Measurements from ENCODE around the gene GEN1.

GEN1 gene

GRCh38 chr2:17753803-17754663 lies at the start of gene GEN1, which contains the start of gene SMC6:
TSS of gene GEN1 (plus strand) at chr2:17754138. CDS start at chr2:17759944, 5,806 bp downstream.
TSS of gene SMC6 (minus strand) at chr2:17753810. CDS start at chr2:17745946, 7,864 bp downstream.
- DNase-seq (ENCODE audit: low read depth in 2 of 2), result peak; percentile 86 to 87

- no peak for DNase-seq (ENCODE audit: low read depth in 2 of 2)
These were observed 47.1 kb upstream of the GEN1 start for GRCh38 chr2:17706845-17707244.

DNA sequence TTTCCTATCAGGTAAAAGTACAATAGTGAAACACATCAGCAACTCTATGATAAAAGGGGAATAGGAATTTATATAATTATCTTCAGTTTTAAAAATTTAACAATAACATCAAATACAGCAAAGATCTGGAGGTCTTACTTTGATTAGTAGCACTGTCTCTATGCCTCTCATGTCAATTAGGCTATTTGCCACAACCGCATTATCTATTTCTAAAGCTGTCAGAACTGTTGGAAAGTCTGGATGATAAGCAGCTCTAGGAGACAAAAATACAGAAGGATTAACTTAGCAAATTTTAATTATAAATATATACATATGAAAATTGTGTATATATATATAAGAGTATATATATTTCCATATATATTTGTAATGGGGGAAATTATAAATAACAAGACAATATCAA lies 45.4 kb upstream of the GEN1 start:
- no peak for DNase-seq (ENCODE audit: low read depth in 2 of 2)

DNA sequence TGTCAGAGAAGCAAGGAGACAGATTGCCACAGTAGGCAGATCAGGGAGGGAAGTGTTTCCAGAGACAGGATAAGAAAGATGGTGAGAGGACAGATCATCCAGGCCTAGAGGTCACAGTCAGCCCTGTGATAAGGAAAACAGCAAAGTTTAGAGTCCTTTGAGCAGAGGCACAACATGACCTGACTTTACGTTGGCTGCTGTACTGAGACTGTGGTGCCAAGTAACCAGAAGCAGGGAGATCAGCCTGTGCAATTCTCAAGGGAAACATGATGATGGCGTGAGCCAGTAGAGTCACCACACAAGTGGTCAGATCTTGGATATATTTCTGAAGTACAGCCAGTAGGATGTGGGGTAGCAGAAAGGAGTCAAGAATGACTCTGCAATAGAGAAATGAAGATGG lies 44.0 kb upstream of the GEN1 start:
- DNase-seq (ENCODE audit: low read depth in 2 of 2), result no peak

- DNase-seq (ENCODE audit: low read depth in 2 of 2), result no peak
These were observed 43.2 kb upstream of the GEN1 start for GRCh38 chr2:17710547-17711248.

DNA sequence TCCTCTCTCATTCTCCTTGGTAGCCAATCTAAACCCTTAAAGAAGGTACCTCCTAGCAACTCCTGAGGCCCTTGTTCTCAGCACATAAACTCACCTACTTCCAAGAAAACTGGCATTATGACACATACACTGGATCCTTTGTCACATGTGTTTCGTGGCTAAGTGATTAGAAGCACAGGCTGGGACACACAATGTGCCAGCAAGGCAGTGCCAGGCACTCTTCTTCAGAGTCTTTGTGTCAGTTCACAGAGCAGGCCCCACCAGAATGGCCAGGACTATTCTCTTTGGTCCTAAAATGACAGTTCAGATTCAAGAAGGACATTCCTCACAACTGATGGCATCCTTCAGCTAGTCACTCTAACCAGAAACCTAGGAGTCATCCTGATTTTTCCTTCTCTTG lies 40.6 kb upstream of the GEN1 start:
- no peak for DNase-seq (ENCODE audit: low read depth in 2 of 2)

GRCh38 chr2:17717666-17718065 lies 36.3 kb upstream of the GEN1 start:
- no peak for DNase-seq (ENCODE audit: low read depth in 2 of 2)

- no peak for DNase-seq (ENCODE audit: low read depth in 2 of 2)
These were observed 35.2 kb upstream of the GEN1 start for GRCh38 chr2:17718689-17719088.

- DNase-seq (ENCODE audit: low read depth in 2 of 2), result no peak
These were observed 34.2 kb upstream of the GEN1 start for GRCh38 chr2:17719562-17720371.

DNA sequence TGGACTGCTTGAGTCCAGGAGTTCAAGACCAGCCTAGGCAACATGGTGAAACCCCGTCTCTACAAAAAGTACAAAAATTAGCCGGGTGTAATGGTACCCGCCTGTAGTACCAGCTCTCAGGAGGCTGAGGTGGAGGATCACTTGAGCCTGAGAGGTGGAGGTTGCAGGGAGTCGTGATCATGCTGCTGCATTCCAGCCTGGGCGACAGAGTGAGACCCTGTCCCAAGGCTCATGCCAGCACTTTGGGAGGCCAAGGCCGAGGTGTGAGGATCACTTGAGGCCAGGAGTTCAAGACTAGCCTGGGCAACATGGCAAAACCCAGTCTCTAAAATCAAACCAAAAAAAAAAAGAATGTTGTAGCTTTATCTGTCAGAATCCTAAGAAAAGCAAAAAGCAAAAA lies 25.7 kb upstream of the GEN1 start:
- no peak for DNase-seq (ENCODE audit: low read depth in 2 of 2)

GRCh38 chr2:17729880-17730279 lies 24.1 kb upstream of the GEN1 start:
- DNase-seq (ENCODE audit: low read depth in 2 of 2), result no peak

GRCh38 chr2:17733599-17733998 lies 20.3 kb upstream of the GEN1 start:
- DNase-seq (ENCODE audit: low read depth in 2 of 2), result no peak

GRCh38 chr2:17735864-17736263 lies 18.1 kb upstream of the GEN1 start:
- no peak for DNase-seq (ENCODE audit: low read depth in 2 of 2)

DNA sequence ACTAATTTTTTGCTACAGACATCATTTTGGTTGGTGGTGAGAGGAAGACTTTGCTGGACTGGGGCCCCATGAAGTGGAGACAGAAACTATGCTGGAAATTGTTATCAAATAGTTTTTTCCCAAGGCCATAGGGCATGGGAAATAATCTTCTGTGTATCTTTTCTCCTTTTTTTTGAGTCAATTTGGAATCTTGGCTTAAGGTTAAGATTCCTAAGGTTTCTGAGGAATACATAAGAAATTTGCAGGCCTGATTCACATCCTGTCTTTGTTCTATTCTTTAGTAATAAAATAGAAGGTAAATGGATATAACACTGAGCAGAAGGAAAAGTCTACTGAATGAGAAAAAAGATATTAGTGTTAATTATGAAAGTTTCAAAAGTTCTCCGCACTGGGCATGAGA lies 16.9 kb upstream of the GEN1 start:
- DNase-seq (ENCODE audit: low read depth in 2 of 2), result peak; percentile 31 to 37

GRCh38 chr2:17740203-17740602 lies 13.7 kb upstream of the GEN1 start:
- DNase-seq (ENCODE audit: low read depth in 2 of 2), result no peak

DNA sequence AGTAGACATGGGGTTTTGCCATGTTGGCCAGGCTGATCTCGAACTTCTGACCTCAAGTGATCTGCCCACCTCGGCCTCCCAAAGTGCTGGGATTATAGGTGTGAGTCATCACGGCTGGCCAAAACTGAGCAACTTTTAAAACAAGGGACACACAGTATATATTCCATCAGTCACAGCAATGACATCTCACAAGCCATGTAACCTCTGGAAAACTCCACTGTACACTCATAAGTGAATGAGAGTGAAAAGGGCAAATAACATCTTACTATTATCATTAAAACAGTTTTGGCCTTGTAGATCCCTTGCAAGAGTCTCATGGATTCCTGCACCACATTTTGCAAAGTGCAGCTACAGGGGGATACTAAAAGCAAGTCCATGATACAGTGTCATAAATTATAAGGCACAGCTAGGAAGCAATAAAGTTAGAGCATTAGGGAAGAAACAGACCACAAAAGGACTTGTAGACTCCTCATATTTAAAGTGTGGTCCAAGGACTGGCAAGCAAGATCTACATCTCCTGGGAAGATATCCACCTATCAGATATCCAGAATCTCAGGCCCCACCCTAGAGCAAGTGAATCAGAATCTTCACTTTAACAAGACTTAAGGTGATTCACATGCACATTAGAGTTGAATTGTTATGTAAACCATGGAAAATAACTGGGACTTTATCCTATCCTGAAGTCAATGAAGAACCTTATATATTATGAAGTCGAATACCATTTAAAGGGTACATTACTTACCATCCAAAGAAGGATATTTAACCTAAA lies 6.1 kb upstream of the GEN1 start:
- no peak for DNase-seq (ENCODE audit: low read depth in 2 of 2)

GRCh38 chr2:17748745-17749144 lies 5.2 kb upstream of the GEN1 start:
- DNase-seq (ENCODE audit: low read depth in 2 of 2), result no peak

- no peak for DNase-seq (ENCODE audit: low read depth in 2 of 2)
These were observed 4.0 kb upstream of the GEN1 start for GRCh38 chr2:17749753-17750438.

- no peak for DNase-seq (ENCODE audit: low read depth in 2 of 2)
These were observed 1.7 kb upstream of the GEN1 start for GRCh38 chr2:17752246-17752645.

DNA sequence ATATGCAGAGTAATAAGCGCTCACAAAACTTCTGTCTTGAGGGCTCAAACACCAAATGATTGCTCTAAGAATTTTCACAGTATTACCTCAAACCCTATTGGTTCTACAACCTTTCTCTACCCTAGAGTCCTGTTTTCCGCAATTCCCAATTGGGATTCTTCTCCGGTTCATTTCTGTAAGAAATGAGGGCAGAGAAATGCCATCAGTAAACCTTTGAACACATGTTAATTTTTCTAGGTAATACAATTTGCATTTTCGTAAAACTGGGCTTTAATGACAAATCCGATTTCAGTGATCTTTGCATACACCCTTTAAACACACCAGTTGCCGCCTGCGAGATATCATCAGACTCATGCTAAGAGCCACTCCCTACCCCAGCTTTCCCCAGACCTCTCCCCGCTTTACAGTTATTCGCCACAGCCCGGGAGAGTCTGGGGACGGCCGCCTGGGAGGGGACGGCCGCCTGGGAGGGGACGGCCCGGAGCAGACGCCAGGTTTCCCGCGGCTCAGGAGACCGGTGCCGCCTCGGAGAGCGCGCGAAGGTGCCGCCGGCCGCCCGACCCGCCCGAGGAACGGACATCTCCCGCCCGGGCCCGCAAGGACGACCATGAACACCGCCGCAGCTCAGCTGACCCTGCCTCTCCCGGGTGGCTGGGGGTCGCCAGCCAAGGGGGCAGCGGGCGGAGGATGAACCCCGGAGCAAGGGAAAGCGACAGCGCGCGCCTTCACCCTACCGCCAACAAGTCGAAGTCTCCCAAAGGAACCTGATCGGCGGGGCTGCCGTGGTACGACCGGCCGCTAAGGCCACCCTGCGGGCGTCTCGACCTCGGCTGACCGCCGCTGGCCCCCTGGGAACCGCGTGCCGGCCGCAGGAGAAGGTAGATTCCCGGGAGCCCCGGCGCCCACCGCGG lies 791 bp upstream of the GEN1 start:
- no peak for DNase-seq (ENCODE audit: low read depth in 2 of 2)
